Endodermal cell (in vitro differentiated cells): Measurements from ENCODE around the gene TSPAN8. TPM values are rescaled to one million over a fixed set of nuclear protein-coding genes. Genes with fewer than 3 reads are reported as not detected.

Source experiments
- DNase-seq: peaks from one replicate; pipeline ENCODE4 v3.0.0-alpha.2; 2017
- H3K27ac ChIP-seq: 2 replicates; pipeline ENCODE4 v1.5.1; 2013; ENCODE audit warnings: mild to moderate bottlenecking, low read depth, low read length, moderate library complexity
- H3K27me3 ChIP-seq: 2 replicates; pipeline ENCODE4 v1.6.1; 2013; ENCODE audit warnings: mild to moderate bottlenecking, low read length, moderate library complexity; ENCODE audit not compliant: insufficient read depth, control insufficient read depth, poor library complexity, severe bottlenecking
- H3K36me3 ChIP-seq: 2 replicates; pipeline ENCODE4 v1.7.0; 2013; ENCODE audit warnings: mild to moderate bottlenecking, low read length, moderate library complexity; ENCODE audit not compliant: control insufficient read depth, insufficient read depth
- H3K4me1 ChIP-seq: one replicate; pipeline ENCODE4 v1.7.0; 2013; ENCODE audit warnings: low read length; ENCODE audit not compliant: control insufficient read depth, insufficient read depth
- H3K4me3 ChIP-seq: 2 replicates; pipeline ENCODE4 v1.5.1; 2013; ENCODE audit warnings: mild to moderate bottlenecking, low read length, moderate library complexity
- H3K9ac ChIP-seq: 2 replicates; pipeline ENCODE4 v1.6.1; 2013; ENCODE audit warnings: mild to moderate bottlenecking, low read length, moderate library complexity; ENCODE audit not compliant: poor library complexity, severe bottlenecking; ENCODE audit errors: extremely low read depth
- H3K9me3 ChIP-seq: 2 replicates; pipeline ENCODE4 v1.6.1; 2013; ENCODE audit warnings: mild to moderate bottlenecking, low read length, moderate library complexity; ENCODE audit not compliant: control insufficient read depth
- H3K27ac Mint-ChIP-seq: 2 replicates; pipeline ENCODE4 v1.8.0; 2020; ENCODE audit warnings: mixed read lengths
- H3K27me3 Mint-ChIP-seq: 2 replicates; pipeline ENCODE4 v1.8.0; 2021; ENCODE audit warnings: mild to moderate bottlenecking, mixed read lengths; ENCODE audit not compliant: insufficient read depth
- H3K36me3 Mint-ChIP-seq: 2 replicates; pipeline ENCODE4 v1.8.0; 2020; ENCODE audit warnings: low read depth, mixed read lengths
- H3K4me1 Mint-ChIP-seq: 2 replicates; pipeline ENCODE4 v1.8.0; 2020; ENCODE audit warnings: mixed read lengths
- H3K4me3 Mint-ChIP-seq: 2 replicates; pipeline ENCODE4 v1.8.0; 2020; ENCODE audit warnings: mild to moderate bottlenecking, moderate library complexity, mixed read lengths
- H3K9me3 Mint-ChIP-seq: 2 replicates; pipeline ENCODE4 v1.8.0; 2020; ENCODE audit warnings: mild to moderate bottlenecking, mixed read lengths
- WGBS, 2 experiments: methylation state at CpG; one replicate each; pipeline versions ENCODE4 v1.1.5 to v1.1.7; 2013; ENCODE audit warnings: missing lambda C conversion rate in 2 of 2, mixed read lengths in 1 of 2; ENCODE audit not compliant: insufficient coverage in 1 of 2, insufficient read length in 1 of 2; 5-methylcytosine and 5-hydroxymethylcytosine counted together
- total RNA-seq, 2 donors: library from RNA; stranded (reverse); fragmentation: NEBNext Ultra II Directional in 1 of 2; extraction: Animal tissue kit (Norgen Biotek cat#: 25700) in 1 of 2; gene quantifications; 2 replicates in 1 of 2; 3 replicates in 1 of 2; pipeline ENCODE4 v1.2.1, GENCODE V29; 2021
- TF ChIP-seq, protein P1 (sequence below): fragments of 200-600 bp; sonication (generic); conservative IDR thresholded peaks from 2 replicates; pipeline ENCODE4 v1.5.0; 2021; ENCODE audit warnings: antibody characterized with exemption, mild to moderate bottlenecking

Gene TSPAN8
- total RNA-seq, 2 donors from 2014 or later, result 0.48 to 1.0 TPM

DNA sequence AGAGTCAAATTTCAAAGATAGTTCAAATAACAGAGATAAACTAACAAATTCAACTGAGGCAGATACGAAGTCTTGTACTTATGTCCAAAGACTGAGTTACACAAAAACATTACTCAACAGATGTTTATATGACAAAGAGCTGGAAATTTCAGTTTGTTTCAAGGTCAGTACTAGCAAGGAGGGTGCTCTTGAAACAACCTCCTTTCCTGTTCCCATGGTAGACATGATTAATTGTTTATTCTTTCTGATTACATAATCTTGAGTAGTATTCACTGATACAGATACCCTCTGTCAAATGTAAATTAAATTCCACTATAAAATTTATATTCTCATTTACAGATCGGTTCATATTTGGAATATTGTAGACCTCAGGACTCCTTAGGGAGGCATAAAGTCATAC, 23.4 kb downstream of the TSPAN8 start:
- DNase-seq, result no peak
- no peak overlapping the region for H3K9ac ChIP-seq
- Mint-ChIP-seq H3K27ac (no peak overlapping the region), H3K9me3 (no peaks in the 10 kb centered on the region), H3K27me3 (no peaks in the 10 kb centered on the region), H3K4me1 (peaks cover 5% of the 10 kb centered on the region), H3K4me3 (no peak overlapping the region), H3K36me3 (no peaks in the 10 kb centered on the region)
- no peaks in the 10 kb centered on the region for H3K27me3 ChIP-seq
- TF ChIP-seq, protein P1, sequence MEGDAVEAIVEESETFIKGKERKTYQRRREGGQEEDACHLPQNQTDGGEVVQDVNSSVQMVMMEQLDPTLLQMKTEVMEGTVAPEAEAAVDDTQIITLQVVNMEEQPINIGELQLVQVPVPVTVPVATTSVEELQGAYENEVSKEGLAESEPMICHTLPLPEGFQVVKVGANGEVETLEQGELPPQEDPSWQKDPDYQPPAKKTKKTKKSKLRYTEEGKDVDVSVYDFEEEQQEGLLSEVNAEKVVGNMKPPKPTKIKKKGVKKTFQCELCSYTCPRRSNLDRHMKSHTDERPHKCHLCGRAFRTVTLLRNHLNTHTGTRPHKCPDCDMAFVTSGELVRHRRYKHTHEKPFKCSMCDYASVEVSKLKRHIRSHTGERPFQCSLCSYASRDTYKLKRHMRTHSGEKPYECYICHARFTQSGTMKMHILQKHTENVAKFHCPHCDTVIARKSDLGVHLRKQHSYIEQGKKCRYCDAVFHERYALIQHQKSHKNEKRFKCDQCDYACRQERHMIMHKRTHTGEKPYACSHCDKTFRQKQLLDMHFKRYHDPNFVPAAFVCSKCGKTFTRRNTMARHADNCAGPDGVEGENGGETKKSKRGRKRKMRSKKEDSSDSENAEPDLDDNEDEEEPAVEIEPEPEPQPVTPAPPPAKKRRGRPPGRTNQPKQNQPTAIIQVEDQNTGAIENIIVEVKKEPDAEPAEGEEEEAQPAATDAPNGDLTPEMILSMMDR, result no peak
- no peaks in the 10 kb centered on the region for H3K9me3 ChIP-seq
- no peak overlapping the region for H3K4me3 ChIP-seq
- no peak overlapping the region for H3K27ac ChIP-seq
- WGBS, 2 experiments, result 43 to 71% methylated on average over 1 to 2 of the region's 2 CpGs
- no peaks in the 10 kb centered on the region for H3K36me3 ChIP-seq
- H3K4me1 ChIP-seq, result no peaks in the 10 kb centered on the region

DNA sequence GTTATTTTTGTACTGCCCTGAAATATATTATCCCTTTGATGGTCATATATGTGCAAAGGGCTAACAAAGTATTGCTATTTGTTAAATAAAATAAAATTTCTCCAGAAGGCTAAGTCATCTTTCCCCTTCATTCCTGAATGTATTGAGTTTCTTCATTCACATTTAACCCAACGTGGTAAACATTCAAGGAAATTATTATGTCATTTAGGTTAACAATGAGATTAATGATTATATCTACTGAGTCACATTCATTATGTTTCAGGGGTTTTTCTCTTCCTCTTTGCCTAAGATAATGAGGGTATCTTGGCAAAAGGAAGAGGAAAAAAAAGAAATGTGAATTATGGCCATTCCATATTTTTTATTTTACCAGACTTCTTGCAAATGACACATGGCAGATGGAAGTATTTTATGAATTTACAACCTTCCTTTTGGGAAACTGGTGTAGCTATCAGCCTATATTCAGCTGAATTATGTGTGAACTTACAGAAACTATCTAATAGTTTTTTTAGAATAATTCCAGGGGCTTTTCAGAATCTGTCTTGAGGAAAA, 27.2 kb downstream of the TSPAN8 start:
- Histone ChIP-seq H3K9ac (no peak overlapping the region), H3K27ac (no peak overlapping the region), H3K4me3 (no peak overlapping the region), H3K36me3 (no peaks in the 10 kb centered on the region), H3K9me3 (no peaks in the 10 kb centered on the region), H3K27me3 (no peaks in the 10 kb centered on the region), H3K4me1 (no peaks in the 10 kb centered on the region)
- H3K27me3 Mint-ChIP-seq, result no peaks in the 10 kb centered on the region
- no CpG with 5 or more reads among the region's 1 CpG for WGBS, 2 experiments
- TF ChIP-seq, protein P1, result no peak
- H3K4me1 Mint-ChIP-seq, result no peaks in the 10 kb centered on the region
- no peak overlapping the region for H3K4me3 Mint-ChIP-seq
- H3K9me3 Mint-ChIP-seq, result no peaks in the 10 kb centered on the region
- no peak for DNase-seq
- no peaks in the 10 kb centered on the region for H3K36me3 Mint-ChIP-seq
- H3K27ac Mint-ChIP-seq, result no peak overlapping the region

DNA sequence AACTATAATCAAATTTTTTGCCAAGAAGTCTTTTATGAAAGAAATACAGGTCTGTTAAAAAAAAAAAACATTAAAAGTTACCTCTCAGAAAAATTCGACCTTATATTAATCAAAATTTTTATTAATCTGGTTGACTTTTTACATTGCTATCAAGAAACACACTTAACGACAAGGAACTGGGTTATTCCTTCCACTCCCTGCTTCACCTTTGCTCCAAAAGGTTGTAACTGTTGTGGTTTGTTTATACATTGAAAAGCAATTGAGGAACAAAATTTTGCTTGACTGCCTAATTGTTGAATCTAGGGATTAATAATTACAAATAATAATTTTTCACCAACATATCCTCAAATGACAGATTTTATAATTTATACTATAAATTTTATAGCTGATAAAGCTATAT, 28.4 kb downstream of the TSPAN8 start:
- no peak overlapping the region for H3K4me3 ChIP-seq
- H3K4me1 Mint-ChIP-seq, result no peaks in the 10 kb centered on the region
- no peak overlapping the region for H3K27ac ChIP-seq
- H3K36me3 ChIP-seq, result no peaks in the 10 kb centered on the region
- no peak overlapping the region for H3K27ac Mint-ChIP-seq
- WGBS, 2 experiments, result 94% methylated on average over 2 of the region's 2 CpGs; no CpG with 5 or more reads in 1 of the 2 experiments
- H3K27me3 ChIP-seq, result no peaks in the 10 kb centered on the region
- no peaks in the 10 kb centered on the region for H3K9me3 Mint-ChIP-seq
- DNase-seq, result no peak
- H3K27me3 Mint-ChIP-seq, result no peaks in the 10 kb centered on the region
- no peaks in the 10 kb centered on the region for H3K9me3 ChIP-seq
- H3K36me3 Mint-ChIP-seq, result no peaks in the 10 kb centered on the region
- H3K4me3 Mint-ChIP-seq, result no peak overlapping the region
- no peaks in the 10 kb centered on the region for H3K4me1 ChIP-seq
- TF ChIP-seq, protein P1, result no peak
- no peak overlapping the region for H3K9ac ChIP-seq
